ENCODE measurements around the gene PRSS48.
"Not testable (repeated sequence)": the region's sequence is repeated elsewhere in the genome, so short reads cannot be mapped to it uniquely, and the experiment has no call there.

Gene PRSS48

DNA sequence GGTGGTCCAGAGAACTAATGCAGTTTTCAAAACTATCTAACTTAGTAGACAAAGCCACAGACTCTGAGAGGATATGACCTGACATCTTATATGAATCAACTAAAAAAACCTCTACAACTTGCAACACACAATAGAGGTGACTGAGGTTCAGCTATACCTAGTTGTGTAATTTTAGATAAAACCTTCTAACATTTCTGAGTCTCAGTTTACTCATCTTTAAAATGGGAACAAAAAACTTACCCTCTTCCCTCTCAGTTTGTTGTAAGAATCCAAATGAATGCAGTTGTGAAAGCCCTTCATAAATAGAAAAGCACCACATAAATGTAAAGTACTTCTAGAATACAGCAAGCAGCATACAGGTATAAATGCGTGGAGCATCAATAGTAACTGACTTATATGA, 42.5 kb downstream of the PRSS48 start:
- no peak for FAIRE-seq

DNA sequence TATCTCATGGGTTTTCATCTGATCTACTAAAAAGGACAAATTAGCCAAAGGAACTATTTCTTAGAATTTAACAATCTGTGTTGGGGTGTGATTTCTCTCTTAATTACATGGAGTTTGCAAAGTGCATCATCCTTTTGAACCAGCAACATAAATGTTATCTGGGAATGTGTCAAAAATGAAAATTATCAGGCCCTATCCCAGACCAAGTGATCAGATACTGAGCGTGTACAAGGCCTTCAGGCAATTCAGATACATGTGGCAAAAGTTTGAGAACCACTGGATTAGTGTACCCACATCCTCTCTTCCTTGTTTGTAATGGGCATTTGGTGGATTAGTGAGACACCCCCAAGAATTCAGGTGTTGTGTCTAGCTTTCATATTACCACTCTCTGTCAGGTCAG, 44.6 kb downstream of the PRSS48 start:
- FAIRE-seq = no peak

DNA sequence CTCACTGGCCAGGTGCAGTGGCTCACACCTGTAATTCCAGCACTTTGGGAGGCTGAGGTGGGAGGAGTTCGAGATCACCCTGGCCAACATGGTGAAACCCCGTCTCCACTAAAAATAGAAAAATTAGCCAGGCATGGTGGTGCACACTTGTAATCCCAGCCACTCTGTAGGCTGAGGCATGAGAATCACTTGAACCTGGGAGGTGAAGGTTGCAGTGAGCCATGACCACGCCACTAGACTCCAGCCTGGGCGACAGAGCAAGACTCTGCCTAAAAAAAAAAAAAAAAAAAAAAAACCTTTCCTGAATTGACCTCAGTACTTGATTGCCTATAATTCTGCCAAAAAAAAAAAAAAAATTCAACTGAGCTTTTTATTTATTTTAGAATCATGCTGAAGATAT, 45.2 kb downstream of the PRSS48 start:
- not testable (repeated sequence) for FAIRE-seq

DNA sequence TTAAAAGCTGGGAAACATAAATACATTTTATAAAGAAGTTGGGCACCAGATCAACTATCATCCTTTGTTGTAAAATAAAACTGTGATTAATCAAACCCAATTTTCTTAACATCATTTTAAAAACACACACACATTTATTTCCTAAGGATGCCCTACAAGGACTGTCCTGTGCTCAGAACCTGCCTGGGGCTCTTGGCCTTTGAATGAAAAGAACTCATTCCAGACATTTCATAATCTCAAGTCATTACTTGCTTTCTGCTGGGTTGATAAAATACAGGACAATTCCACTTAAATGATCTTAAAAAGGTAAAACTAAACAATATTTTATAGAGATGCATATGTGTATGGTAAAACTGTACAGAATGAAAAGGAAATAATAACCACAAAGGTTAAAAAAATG, 45.6 kb downstream of the PRSS48 start:
- no peak for FAIRE-seq

DNA sequence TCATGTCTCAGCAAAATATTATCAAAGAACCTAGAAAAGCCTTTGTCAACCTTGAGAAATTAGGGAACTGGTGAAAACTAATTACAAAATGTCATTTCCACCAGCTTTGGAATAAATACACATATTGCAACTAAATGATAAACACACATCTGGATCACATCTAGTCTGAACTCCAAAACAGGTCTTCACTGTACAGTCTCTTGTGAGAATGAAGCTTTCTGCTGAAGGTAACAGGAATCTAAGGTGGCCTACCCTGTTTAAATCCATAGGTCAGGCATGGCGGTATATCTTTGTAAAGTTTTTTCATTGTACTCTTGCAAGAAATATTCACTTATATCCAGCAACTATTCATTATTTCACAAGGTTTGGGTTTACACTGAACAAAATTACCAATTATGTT, 46.7 kb downstream of the PRSS48 start:
- no peak for FAIRE-seq

DNA sequence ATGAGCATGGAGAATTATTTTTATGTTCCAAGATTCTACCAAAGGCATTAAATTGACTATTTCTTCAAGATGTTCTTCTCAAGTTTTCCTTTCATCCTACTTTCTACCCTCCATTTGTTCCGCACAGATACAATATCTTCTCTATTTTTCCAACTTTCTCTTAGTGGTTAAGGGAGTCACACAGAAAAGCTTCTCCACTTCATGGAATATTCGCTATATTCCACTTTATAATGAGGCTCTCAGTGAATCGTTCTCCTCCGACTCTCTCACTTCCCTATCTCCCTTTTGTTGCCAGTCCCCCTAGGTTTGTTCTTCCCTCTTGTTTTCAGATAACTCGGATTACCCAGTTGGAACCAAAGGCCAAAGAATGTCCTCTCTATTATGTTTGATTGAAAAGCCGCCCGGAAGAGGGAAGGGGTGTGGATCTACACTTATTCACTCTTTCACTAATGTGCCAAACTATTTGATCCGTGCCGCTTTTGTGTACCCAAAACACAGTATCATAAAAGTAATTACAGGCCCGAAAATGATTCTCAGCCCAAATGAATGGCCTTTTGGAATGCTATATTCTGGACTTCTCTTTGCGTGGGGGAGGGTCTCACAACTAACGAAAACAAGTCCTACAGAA, 47.3 kb downstream of the PRSS48 start:
- FAIRE-seq = no peak

DNA sequence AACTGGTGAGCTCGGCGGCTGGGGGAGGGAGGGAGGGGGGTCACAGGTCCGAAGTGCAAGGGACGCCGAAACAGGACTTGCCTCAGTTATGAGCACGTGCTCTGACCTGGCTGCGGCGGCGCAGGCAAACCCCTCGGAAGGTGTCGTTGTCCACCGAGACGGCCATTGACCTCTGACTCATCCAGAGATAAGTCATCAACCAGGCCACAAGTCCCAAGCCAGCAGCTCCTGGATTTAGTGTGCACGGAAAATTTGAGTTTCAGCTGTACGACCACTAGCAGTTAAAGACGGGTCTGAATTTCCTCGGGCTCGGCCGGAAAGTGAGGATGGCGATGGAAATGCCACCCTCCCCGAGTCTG, 47.8 kb downstream of the PRSS48 start:
- no peak for FAIRE-seq

DNA sequence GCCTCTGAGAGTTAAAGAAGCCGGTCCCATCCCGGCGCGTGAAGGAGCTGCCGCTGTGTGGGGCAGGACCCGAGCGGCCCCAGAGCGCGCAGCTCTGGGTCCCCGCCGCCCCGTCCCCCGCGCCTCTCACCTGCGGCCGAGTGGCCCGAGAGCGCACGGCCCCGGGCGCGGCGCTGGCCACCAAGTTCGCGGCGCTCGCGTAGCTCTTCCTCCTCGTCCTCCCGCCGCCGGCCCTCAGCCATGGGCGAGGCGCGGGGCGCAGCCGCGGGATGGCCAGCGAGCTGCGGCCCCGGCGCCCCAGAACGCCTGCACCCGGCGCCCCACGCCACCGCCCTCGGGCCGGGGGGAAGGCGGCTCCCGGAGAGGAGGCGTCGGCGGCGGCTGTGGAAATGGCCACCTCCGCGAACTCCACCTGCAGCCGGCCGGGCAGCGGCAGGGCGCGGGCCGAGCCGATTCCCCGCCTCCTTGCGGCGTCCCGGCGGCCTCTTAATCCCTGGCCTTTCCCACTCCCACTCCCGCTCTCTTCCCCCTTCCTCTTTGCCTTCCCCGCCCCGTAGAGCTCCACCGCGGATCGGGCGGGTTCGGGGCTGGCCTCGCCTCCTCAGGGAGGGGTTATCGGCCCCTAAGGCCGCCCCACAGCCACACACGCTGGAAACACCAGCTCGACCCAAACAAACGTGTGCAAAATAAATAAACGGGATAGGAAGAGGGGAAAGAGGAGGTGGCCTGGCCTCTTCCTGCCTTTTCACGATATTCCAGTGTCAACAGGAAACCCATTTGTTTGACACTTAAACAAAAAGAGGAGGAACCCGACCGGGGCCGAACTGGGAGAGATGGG, 48.4 kb downstream of the PRSS48 start, which contains the start of gene SH3D19:
Gene SH3D19 (minus strand): TSS at position 495 of the 838 bp plus-strand sequence. CDS start 253 bp downstream, at position 242.
- no peak for FAIRE-seq

DNA sequence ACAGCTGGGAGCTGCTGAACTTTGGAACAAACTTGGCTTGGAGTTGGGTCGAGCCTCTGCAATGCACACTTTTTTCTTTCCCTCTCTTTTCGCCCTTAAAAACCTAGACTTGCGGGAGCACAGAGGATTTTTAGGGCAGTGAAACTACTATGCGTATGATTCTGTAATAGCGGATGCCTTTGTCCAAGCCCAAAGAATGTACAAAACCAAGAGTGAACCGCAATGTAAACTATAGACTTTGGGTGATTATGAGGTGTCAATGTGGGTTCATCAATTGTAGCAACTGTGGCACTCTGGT, 48.9 kb downstream of the PRSS48 start:
- no peak for FAIRE-seq

DNA sequence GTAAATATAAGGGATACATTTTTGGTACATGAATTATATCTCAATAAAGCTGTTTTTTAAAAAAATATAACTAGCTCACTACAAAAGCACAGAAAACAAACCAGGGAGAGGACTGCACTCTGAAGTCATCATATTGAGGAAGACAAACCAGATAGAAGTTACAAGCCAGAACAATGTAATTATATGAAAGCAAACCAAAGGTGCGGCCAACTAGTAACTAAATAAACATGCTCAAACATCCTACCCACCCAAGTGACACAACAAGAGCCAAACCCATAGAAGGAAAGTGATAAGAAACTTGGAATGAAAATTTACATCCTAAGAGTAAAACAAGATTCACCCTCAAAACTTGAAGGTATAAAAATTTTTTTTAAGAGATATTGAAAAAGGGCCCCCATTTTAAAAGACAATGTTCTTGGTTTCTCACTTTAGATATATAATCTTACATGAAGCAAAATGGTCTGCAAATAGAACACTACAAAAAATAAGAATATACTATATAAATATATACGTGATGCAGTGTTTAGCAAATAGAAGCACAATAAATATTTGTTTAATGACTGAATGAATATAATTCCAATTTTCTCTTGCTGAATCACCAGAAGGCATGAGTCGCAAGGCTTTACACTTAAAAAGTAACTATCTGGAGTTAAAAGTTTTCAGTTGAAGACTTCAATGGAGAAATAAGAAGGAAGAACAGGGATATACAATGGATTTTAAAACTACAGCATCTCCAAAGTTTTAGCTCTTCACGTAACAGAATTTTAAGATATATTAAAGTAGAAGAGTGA, 52.5 kb downstream of the PRSS48 start:
- FAIRE-seq = no peak

DNA sequence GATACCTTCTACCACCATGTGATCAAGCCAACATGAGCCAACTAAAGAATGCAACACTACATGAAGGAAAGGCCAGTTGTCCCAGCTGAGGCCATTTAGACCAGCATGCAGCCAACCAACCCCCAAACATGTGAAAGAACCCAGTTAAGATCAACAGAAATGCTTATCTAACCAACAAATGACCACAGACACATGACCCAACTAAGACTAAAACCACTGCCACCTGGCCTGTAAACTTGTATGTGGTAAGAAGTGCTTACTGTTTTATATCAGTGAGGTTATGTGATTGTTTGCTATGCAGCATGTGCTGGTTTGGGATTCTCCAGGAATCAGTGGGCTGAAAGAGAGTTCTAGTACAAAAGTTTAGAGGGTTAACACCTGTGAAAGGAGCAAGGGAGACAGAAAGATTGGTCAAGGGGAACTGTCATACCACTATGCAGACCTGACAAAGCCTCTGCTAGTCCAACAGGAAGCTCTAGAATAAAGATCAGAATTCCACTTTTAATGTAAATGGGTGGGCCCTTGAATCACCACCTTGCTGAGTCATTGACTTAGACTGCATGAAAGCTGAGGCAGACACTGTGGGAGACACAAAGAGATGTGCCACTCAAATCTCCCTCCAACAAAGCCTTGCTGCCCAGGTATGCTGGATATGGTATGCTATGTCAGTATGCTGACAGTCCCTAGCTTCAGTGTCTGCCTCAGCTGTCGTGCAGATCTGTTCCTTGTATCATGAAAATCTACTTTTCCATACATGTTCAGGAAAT, 54.5 kb downstream of the PRSS48 start:
- FAIRE-seq = no peak

DNA sequence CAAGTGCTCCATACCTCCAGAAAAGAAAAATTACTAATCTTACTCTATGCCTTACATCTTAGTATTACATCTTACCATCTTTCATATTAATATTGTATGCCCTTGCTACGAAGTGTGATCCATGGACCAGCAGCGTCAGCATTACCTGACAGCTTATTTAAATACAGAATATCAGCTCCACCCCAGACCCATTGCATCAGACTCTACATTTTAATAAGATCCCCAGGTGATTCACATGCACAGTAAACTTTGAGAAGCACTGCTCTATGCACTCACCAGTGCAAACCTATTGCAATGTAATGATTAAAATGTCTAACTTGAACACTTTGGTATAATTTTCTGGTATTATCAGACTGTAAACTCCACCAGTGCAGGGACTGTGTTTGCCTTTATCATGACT, 62.5 kb downstream of the PRSS48 start:
- no peak for FAIRE-seq

DNA sequence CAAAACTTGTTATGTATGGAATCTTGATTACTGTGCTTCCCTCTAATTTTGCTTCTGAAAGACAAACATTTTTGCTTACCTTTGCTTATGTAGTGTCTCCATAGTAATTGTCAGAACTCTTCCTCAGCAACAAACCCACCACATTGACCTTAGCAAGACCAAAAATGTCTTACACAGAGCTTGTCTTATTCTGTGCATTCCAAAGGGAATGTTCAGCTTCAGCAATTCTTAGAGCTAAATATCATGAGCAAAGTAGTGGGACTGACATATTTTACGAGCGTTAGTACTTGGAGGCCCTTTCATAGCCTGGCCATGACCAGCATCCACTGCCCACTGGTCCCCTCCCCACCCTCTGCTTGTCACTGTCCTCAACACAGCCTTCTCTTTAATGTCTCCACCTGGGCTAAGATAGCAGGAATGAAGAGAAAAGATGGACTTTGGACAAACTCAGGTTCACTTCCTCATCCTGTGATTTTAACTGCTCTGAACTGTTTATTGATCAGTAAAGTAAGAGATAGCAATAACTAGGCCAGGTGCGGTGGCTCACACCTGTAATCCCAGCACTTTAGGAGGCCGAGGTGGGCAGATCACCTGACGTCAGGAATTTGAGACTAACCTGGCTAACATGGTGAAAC, 63.9 kb downstream of the PRSS48 start:
- FAIRE-seq = no peak

Data from endometrium (tissue), 2 donors.